Stimulated activated memory B cell treated with anti-CD40 and anti-IgM and Interleukin-4, amounts not matched to agents 10 μg/mL and 1 μg/mL and 100 μg/mL, for 72 hours (primary cell): ENCODE data around the gene CYB5D1.

Experiments
- ATAC-seq: fragments of 150-1000 bp; cut with Tn5 transposase; 2 replicates; pipeline ENCODE4 v1.10.0; 2021
- H3K27ac Mint-ChIP-seq: one replicate; pipeline ENCODE4 v1.8.0; 2022; ENCODE audit warnings: mild to moderate bottlenecking, mixed read lengths
- H3K27me3 Mint-ChIP-seq: one replicate; pipeline ENCODE4 v1.8.0; 2022; ENCODE audit warnings: mixed read lengths
- H3K36me3 Mint-ChIP-seq: one replicate; pipeline ENCODE4 v1.8.0; 2022; ENCODE audit warnings: mixed read lengths
- H3K4me1 Mint-ChIP-seq: one replicate; pipeline ENCODE4 v1.8.0; 2022; ENCODE audit warnings: mixed read lengths
- H3K4me3 Mint-ChIP-seq: one replicate; pipeline ENCODE4 v1.8.0; 2022; ENCODE audit warnings: mild to moderate bottlenecking, moderate library complexity, mixed read lengths
- H3K9me3 Mint-ChIP-seq: one replicate; pipeline ENCODE4 v1.8.0; 2022; ENCODE audit warnings: mixed read lengths

The CYB5D1 gene

DNA sequence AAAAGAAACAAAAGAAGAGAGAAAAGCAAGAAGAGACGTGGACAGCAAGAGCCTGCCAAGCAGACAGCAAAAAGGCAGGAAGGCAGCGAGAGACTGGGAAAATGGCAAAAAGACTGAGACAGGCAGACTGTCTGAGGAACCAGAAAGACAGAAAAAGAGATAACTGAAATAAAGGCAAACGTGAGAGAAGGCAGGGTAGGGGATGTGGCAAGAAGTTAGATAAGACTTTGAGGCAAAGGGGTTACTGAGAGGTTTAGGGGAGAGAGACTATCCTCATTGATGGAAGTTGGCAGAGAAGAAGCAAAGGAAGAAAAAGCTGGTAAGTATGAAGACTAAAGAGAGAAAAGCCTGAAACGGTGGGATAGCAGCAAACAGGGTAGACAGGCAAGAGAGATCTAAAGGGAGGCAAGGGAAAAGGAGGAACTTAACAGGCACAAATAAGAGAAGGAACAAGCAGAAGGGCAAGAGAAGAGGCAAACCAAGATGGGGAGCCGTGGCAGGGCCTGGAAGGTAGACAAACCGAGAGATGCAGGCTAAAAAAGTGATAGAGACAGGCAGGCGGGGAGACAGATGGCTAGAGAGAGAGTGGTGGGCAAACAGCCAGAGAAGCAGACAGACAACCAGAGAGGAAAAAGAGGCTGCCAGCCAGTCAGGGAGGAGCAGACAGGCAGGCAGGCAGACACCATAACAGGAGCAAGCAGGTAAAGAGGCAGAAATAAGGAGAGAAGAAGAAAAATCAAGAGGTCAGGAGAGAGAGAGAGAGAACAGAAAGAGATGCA, 23.7 kb downstream of the CYB5D1 start:
- peaks cover 5% of the 10 kb centered on the region for H3K27me3 Mint-ChIP-seq
- no peaks in the 10 kb centered on the region for H3K36me3 Mint-ChIP-seq
- no peak overlapping the region for H3K4me3 Mint-ChIP-seq
- H3K9me3 Mint-ChIP-seq, result no peaks in the 10 kb centered on the region
- ATAC-seq, result no peak
- peaks cover 2% of the 10 kb centered on the region for H3K4me1 Mint-ChIP-seq
- no peak overlapping the region for H3K27ac Mint-ChIP-seq

DNA sequence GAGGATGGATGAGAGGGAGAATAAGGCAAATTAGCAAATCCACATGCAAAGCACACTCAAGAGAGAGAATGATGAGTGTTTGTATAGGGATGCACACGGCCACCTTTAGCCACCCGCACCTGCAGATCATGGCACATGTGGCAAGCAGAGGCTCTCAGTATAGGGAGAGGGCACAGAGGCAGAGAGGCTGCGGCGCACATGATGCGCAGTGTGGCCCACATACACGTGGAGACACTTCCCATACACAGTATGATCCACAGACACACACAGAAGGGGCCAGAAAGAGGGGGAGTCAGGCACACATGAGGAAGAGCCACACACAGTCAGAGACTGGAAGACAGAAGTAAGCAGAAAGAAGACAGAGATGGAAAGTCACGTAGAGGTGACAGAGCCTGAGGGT, 24.3 kb downstream of the CYB5D1 start:
- H3K4me3 Mint-ChIP-seq, result no peak overlapping the region
- no peak for ATAC-seq
- no peaks in the 10 kb centered on the region for H3K4me1 Mint-ChIP-seq
- H3K9me3 Mint-ChIP-seq, result no peaks in the 10 kb centered on the region
- H3K27ac Mint-ChIP-seq, result no peak overlapping the region
- peaks cover 5% of the 10 kb centered on the region for H3K27me3 Mint-ChIP-seq
- no peaks in the 10 kb centered on the region for H3K36me3 Mint-ChIP-seq

DNA sequence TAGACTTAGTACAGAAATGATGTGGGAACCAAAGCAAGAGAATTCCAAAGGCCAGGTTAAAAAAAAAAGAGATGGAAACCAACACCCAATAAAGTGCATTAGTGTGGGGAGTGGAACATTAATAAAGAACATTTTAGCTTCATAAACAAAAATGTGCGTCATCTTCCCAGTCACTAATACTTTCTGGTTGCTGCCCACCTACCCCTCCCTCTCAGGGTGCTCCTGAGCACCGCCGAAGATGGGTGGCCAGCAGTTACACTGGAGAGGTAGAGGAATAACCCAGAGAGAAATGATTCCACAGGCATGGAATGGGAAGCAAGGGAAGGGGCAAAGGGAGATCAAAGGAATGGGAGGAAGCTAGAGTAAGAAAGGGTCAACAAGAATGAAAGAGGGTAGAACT, 24.8 kb downstream of the CYB5D1 start:
- Mint-ChIP-seq H3K36me3 (no peaks in the 10 kb centered on the region), H3K27me3 (peaks cover 5% of the 10 kb centered on the region), H3K4me1 (no peaks in the 10 kb centered on the region), H3K4me3 (no peak overlapping the region), H3K9me3 (no peaks in the 10 kb centered on the region), H3K27ac (no peak overlapping the region)
- no peak for ATAC-seq

DNA sequence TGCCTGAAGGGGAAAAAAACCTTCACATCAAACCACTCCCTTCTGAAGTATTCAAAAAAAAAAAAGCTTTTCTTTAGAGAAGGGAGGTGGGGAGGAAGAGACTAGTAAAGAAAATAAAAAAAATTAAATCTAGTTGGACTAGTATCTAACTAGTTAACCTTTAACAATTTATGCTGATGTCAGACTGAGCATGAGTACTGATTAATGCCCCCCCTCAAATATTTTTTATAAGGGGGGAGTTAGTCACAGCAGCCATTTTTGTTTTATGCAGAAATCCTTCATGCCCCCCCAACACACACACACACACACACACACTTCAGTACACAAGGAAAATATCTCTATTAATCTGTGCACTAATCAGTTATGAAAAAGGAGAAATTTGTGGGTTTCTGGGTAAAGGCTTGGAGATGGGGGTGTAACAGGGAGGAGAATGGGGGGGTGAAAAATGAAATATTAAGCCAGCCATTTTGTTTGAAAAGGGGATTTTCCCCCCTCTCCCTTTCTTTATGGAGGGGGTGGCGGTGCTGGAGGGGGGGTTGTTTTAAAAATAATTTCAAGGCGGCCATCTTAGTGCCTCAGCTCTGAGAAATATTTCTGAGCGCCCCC, 26.1 kb downstream of the CYB5D1 start:
- H3K9me3 Mint-ChIP-seq, result no peaks in the 10 kb centered on the region
- H3K27me3 Mint-ChIP-seq, result peaks cover 5% of the 10 kb centered on the region
- ATAC-seq, result no peak
- no peaks in the 10 kb centered on the region for H3K4me1 Mint-ChIP-seq
- H3K36me3 Mint-ChIP-seq, result no peaks in the 10 kb centered on the region
- peak overlapping the region; percentile 44 for H3K27ac Mint-ChIP-seq
- H3K4me3 Mint-ChIP-seq, result peak overlapping the region; percentile 44

DNA sequence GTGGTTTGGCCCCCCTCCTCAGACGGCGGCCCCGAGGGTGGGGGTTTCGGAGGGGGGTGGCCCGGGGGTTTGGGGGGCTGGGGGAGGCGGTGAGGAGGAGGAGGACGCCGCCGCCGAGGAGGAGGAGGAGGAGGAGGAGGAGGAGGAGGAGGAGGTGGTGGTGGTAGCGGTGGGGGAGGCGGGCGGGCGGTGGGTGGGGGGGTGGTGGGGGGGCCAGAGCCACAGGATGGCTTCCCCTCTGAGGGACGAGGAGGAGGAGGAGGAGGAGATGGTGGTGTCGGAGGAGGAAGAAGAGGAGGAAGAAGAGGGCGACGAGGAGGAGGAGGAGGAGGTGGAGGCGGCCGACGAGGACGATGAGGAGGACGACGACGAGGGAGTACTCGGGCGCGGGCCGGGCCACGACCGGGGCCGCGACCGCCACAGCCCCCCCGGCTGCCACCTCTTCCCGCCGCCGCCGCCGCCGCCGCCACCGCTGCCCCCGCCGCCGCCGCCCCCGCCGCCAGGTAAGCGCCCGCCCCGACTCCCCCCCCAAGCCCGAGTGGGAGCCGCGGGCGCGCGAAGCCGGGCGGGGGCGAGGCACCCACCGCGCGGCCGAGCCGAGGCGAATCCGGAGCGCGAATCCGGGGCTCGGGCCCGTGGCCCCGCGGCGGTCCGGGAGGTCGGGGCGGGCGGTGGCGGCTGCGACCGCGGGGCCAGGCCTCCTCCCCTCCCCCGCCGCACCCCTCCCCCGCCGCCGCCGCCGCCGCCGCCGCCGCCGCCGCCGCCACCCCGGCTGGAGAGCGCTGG, 27.0 kb downstream of the CYB5D1 start:
- Mint-ChIP-seq H3K4me1 (no peaks in the 10 kb centered on the region), H3K27ac (peak overlapping the region; percentile 44), H3K36me3 (no peaks in the 10 kb centered on the region), H3K9me3 (no peaks in the 10 kb centered on the region), H3K27me3 (peaks cover 5% of the 10 kb centered on the region), H3K4me3 (peak overlapping the region; percentile 71)
- no peak for ATAC-seq

DNA sequence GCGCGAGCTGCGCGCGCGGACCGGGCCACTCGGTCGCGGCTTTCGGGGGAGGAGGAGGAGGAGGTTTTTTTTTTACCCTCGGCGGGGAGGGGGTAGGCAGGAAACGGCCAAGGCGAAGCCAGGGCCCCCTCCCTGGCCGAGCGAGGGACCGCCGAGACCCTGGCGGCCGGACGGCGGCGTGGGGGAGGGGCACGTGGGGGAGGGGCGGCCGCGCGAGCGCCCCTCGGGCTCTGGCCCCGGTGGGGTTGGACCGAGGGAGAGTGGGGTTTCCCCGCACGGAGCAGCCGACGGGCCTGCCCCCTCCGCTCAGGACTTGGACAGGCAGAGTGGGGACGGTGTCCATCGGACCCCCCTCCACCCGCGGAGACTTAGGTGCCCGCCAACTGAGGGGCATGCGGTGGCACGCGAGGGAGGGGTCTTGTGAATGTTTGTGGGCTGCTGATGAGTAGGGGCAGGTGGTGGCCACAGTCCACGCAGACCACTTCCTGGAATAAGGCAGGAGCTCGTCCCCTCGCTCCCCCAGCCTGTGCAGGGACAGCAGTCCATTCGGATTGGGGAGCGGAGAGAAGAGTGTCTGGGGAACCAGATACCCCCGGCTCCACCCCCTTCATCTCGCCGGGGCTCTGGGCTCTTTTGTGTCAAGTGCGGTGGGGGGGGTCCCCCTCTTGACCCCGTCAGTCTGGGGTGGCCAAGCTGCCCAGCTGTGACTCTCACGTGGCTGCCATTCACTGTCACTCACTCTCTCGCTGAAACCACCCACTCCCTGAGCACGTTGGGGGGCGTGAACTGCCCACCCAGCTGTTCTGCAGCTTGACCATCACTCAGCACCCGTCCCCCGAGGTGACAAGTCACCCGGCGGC, 27.8 kb downstream of the CYB5D1 start:
- Mint-ChIP-seq H3K27ac (no peak overlapping the region), H3K27me3 (peaks cover 5% of the 10 kb centered on the region), H3K4me3 (peak overlapping the region; percentile 30), H3K4me1 (no peaks in the 10 kb centered on the region), H3K9me3 (no peaks in the 10 kb centered on the region), H3K36me3 (peaks cover 5% of the 10 kb centered on the region)
- ATAC-seq, result peak; percentile 48

DNA sequence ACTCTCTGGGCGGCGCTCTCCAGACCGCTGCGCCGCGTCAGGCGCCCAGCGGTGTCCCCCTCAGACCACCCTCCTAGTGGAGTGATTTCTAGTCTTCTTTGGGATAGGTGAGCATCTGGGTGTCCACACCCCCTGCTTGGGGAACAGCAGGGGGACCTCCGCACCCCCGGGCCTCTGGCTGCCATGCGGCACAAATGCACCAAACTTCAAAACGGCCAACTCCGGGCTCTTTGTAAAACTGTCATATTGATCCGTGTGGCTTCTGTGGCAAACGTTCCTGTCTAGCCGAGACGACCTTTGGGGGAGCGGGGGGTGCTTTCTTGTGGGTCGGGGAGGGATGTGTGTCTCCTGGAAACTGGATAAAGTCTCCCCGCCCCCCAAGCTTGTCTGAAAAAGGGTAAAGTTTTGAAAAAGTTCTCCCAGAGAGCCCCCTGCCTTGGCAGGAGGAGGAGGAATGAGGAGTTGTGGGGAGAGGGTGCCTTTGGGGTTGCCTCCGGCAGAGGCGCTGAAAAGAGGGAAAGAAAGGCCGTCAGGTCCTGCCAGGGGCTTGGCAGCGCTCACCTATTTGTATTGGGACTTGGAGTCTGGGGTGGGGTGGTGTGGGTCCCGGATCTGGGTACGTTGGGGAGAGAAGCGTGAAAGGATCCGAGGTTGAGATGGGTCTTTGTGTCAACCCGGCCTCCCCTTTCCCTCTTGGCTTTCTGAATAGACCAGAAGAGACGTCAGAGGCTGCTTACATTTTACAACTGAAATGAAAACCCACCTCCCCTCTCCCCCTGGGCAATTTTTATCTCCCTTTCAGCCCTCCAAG, 28.6 kb downstream of the CYB5D1 start:
- H3K27ac Mint-ChIP-seq, result no peak overlapping the region
- H3K9me3 Mint-ChIP-seq, result no peaks in the 10 kb centered on the region
- H3K36me3 Mint-ChIP-seq, result peaks cover 6% of the 10 kb centered on the region
- H3K4me1 Mint-ChIP-seq, result no peaks in the 10 kb centered on the region
- H3K4me3 Mint-ChIP-seq, result no peak overlapping the region
- peak; percentile 21 for ATAC-seq
- H3K27me3 Mint-ChIP-seq, result peaks cover 5% of the 10 kb centered on the region

DNA sequence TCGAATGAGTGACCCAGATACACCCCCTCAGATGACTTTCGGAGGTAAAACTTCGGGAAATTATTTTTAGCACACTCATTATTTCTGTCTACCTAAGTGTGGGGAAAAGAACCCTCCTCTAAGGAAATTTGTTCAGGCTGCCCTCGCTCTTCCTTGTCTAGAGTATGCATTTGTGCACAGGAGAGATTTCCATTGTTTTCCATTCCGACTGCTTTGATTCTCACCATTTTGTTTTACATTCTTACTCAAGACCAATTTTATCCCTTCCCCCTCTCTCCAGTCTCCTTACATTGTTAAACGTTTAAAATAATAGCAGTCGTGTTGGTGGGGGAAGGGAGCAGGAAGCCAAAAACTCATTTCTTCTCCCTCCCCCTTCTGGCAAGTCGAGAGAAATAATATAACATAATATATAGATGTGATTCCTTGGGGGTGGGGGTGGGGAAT, 29.3 kb downstream of the CYB5D1 start:
- H3K27ac Mint-ChIP-seq, result no peak overlapping the region
- no peak overlapping the region for H3K4me3 Mint-ChIP-seq
- ATAC-seq, result no peak
- H3K9me3 Mint-ChIP-seq, result no peaks in the 10 kb centered on the region
- peaks cover 5% of the 10 kb centered on the region for H3K27me3 Mint-ChIP-seq
- H3K36me3 Mint-ChIP-seq, result peaks cover 6% of the 10 kb centered on the region
- no peaks in the 10 kb centered on the region for H3K4me1 Mint-ChIP-seq

DNA sequence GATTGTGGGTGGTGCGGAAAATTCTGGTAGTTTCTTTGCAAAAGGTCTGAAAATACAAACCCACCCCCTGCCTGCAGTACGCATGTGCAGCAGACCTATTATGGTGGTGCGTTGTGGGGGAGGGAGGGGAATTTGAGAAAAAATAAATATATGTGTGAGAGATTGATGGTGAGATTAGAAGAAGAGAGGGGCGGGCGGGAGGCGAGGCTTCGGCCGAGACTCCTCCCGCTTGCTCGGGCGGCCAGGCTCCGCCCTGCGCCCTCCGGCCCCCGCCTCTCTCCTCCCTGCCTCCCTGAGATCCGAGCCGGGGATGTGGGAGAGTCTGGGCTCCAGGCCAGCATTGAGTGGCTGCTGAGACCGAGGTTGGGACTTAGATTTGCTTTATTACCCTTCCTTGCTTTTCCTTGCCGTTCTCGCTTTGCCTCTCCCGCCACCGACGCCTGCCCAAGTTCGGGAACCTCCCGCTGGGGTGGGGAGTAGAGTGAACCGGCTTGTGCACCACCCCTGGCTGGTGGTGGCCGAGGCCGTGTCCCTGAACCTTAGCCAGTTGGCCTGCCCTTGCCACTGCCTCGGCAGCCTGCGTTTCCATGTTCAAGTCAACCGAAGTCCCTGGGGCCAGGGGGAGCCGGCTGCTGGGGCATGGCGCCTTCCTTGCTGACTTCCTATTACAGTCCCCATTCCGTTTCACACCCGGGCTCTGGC, 29.8 kb downstream of the CYB5D1 start:
- no peak overlapping the region for H3K4me3 Mint-ChIP-seq
- peaks cover 6% of the 10 kb centered on the region for H3K36me3 Mint-ChIP-seq
- no peaks in the 10 kb centered on the region for H3K4me1 Mint-ChIP-seq
- H3K27ac Mint-ChIP-seq, result no peak overlapping the region
- peaks cover 5% of the 10 kb centered on the region for H3K27me3 Mint-ChIP-seq
- peak; percentile 84 for ATAC-seq
- no peaks in the 10 kb centered on the region for H3K9me3 Mint-ChIP-seq

DNA sequence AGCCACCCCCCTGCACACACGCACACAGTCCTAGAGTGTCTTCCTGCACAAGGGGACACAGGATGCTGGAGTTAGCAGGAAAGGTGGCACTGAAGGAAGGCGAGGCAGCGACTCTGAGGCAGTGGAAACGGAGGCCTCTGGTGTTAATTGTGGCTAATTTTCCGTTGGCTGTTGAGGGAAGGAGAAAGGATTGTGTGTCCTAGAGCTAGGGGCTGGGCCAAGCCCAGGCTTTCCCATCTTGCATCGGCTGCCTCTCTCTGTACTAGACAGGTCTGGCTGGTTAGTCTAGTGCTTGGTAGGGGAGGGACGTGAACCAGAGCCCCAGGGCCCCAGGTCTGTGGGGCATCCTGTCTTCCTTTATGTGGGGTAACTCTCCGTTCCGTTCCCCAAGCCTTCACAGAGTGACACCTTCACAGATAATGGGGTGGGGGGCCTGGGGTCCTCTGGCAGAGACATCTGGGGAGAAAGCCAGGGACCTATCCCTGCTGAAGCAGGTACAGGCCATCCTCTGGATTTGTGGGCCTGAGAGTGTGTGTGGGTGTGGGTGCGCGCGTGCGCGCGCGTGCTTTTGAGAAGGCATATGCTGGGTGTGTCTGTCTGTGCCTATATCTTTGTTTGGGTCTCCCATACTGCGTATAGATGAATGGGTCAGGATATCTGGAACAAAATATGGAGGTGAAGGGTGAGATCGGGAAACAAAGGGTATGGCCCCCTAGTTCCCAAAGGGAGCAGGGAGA, 30.5 kb downstream of the CYB5D1 start, which contains the start of gene CHD3:
Gene CHD3 (plus strand): TSS at position 606 of the 737 bp plus-strand sequence. CDS start 212 bp downstream, outside the sequence.
- Mint-ChIP-seq H3K4me3 (no peak within 1 kb of the TSS), H3K27me3 (peaks cover 5% of the 10 kb centered on the region), H3K4me1 (no peaks in the 10 kb centered on the region), H3K9me3 (no peaks in the 10 kb centered on the region), H3K36me3 (peaks cover 6% of the 10 kb centered on the region), H3K27ac (no peak within 1 kb of the TSS)
- ATAC-seq, result no peak

DNA sequence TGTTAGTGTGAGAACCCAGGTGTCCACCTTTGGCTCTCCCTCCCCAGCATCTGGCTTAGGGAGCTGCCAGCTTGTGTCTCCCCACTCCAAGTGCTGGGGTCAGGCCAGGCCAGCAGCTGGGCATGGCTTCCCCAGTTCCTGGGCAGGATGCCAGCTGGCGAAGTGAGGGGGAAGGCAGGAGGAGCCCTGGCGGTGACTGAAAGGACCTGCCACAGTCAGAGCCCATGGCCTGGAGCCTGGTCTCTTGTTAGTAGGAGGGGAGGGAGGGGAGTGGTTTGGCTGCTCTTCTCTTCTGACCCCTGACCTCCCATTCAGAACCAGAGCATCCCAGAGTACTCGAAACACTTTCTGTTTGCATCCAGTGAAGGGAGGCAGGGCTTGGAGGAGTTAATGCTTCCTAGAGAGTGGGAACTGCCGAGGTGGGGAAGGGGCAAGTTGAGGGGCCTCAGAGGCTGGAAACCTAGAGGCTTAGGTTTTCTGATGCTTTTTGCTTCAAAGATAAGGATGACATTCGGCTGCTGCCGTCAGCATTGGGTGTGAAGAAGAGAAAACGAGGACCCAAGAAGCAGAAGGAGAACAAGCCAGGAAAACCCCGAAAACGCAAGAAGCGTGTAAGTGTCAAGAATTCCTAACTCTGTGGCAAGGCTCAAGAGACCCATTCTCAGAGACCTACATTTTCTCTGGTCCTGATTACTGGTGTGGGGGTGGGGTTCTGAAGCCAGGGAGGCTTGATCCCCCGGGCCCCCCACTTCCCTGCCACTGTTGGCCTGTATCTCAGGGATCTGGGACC, 31.6 kb downstream of the CYB5D1 start:
- H3K27ac Mint-ChIP-seq, result no peak overlapping the region
- peaks cover 5% of the 10 kb centered on the region for H3K27me3 Mint-ChIP-seq
- ATAC-seq, result no peak
- H3K4me3 Mint-ChIP-seq, result no peak overlapping the region
- H3K4me1 Mint-ChIP-seq, result no peaks in the 10 kb centered on the region
- H3K9me3 Mint-ChIP-seq, result no peaks in the 10 kb centered on the region
- H3K36me3 Mint-ChIP-seq, result peaks cover 16% of the 10 kb centered on the region

DNA sequence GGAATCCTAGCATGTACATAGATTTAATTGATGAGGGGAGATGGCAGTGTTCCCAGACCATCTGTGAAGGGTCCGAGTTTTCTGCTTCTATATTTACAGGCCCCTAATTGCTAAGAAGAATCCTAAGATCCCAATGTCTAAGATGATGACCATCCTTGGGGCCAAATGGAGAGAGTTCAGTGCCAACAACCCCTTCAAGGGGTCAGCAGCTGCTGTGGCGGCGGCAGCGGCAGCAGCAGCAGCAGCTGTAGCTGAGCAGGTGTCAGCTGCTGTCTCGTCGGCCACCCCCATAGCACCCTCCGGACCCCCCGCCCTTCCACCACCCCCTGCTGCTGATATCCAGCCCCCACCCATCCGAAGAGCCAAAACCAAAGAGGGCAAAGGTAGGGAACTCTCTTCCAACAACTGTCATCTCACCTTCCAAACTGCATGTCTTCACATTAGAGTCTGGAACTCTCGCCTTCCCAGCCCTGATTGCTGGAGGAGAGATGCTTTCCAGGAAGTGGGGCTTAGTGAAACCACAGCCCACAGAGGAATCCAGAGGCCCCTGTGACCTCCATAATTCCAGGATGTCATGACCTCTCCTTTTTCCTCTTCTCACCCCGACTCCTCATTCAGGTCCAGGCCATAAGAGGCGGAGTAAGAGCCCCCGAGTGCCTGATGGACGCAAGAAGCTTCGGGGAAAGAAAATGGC, 35.5 kb downstream of the CYB5D1 start:
- peaks cover 46% of the 10 kb centered on the region for H3K36me3 Mint-ChIP-seq
- H3K9me3 Mint-ChIP-seq, result no peaks in the 10 kb centered on the region
- ATAC-seq, result no peak
- no peaks in the 10 kb centered on the region for H3K27me3 Mint-ChIP-seq
- peaks cover 5% of the 10 kb centered on the region for H3K4me1 Mint-ChIP-seq
- H3K4me3 Mint-ChIP-seq, result no peak overlapping the region
- no peak overlapping the region for H3K27ac Mint-ChIP-seq
